Tibial artery (tissue), 4 donors: ENCODE data around the gene EPHB1.

Source experiments
- DNase-seq, 2 donors: peaks; one replicate each; pipeline ENCODE4 v3.0.0-alpha.2; 2019
- H3K27ac ChIP-seq, 2 donors: fragments of 200-600 bp; sonication (generic) in 1 of 2; 1 replicate in 1 of 2; 2 replicates in 1 of 2; pipeline ENCODE4 v1.5.1; 2018 to 2019; ENCODE audit warnings: mild to moderate bottlenecking in 1 of 2
- H3K27me3 ChIP-seq, 2 donors: fragments of 200-600 bp; sonication (generic) in 1 of 2; one replicate each; pipeline versions ENCODE4 v1.5.1 to v1.6.0; 2016 to 2019
- H3K36me3 ChIP-seq, 3 donors: fragments of 200-600 bp; sonication (generic) in 2 of 3; one replicate each; pipeline ENCODE4 v1.5.1; 2016 to 2019; ENCODE audit warnings: mild to moderate bottlenecking in 2 of 3
- H3K4me1 ChIP-seq, 4 donors: fragments of 200-600 bp; sonication (generic) in 2 of 4; 1 replicate in 3 of 4; 2 replicates in 1 of 4; pipeline ENCODE4 v1.5.1; 2016 to 2019
- H3K4me3 ChIP-seq, 2 donors: fragments of 200-600 bp; sonication (generic) in 1 of 2; 1 replicate in 1 of 2; 2 replicates in 1 of 2; pipeline ENCODE4 v1.5.1; 2018 to 2019; ENCODE audit warnings: mild to moderate bottlenecking in 2 of 2
- H3K9me3 ChIP-seq, 3 donors: fragments of 200-600 bp; sonication (generic) in 1 of 3; one replicate each; pipeline ENCODE4 v1.5.1; 2016 to 2019
- CTCF ChIP-seq, 2 experiments: fragments of 200-600 bp in 1 of 2; fragments of 450-650 bp in 1 of 2; IDR thresholded peaks; one replicate each; pipeline ENCODE4 v1.5.1; 2017 to 2019; ENCODE audit warnings: antibody characterized with exemption in 2 of 2, mild to moderate bottlenecking in 1 of 2, moderate library complexity in 1 of 2
- intact Hi-C: fragments of 100-400 bp; cut with DNase I; formaldehyde crosslinking; loops from one replicate; pipeline ENCODE4 v1.15.0; 2023; ENCODE audit warnings: low total_unique reads

EPHB1 gene

DNA sequence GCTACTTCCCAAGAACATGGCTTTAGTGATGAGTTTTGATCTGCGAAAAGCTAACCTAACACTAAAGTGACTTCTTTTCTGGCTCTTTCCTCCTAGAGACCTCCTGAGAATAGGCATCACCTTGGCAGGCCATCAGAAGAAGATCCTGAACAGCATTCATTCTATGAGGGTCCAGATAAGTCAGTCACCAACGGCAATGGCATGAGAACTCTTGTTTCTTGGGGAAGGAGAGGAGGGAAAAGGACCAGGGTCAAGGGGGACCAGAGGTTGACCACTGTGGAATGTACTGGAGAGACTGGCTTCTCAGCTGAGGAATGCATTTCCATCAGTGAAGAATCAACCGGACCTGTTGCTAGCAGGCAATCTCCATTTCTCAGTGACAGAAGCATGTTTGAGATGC, 463.9 kb downstream of the EPHB1 start:
- H3K4me3 ChIP-seq = no peak overlapping the region
- no peaks in the 10 kb centered on the region for H3K9me3 ChIP-seq
- intact Hi-C loops = no loop called here
- no peak for TF ChIP-seq CTCF (IDR thresholded peaks at IDR 0.05)
- no peak overlapping the region for H3K27ac ChIP-seq
- no peaks in the 10 kb centered on the region for H3K4me1 ChIP-seq
- H3K36me3 ChIP-seq = peaks cover 0 to 5% (median 0%) of the 10 kb centered on the region in 3 donors
- DNase-seq = no peak
- no peaks in the 10 kb centered on the region for H3K27me3 ChIP-seq

DNA sequence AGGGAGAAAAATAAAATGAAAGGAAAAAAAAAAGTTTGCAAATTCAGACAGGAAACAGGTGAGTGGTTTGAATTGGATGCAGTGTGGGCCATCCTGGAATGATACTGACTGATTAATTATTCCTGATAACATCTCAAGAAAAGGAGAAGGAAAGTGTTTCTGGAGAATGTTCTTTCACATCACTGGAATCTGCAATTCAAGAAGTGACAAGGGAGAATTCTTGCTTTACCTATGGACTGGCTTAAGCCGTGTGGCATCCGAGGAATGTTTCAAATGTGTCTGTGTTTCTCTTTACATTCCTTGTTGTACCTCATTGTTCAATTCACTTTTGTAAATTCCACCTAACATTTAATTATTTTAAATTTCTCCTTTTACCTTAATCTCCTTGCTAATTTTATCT, 465.0 kb downstream of the EPHB1 start:
- Histone ChIP-seq H3K9me3 (no peaks in the 10 kb centered on the region), H3K4me3 (no peak overlapping the region), H3K27ac (no peak overlapping the region), H3K4me1 (no peaks in the 10 kb centered on the region), H3K27me3 (no peaks in the 10 kb centered on the region), H3K36me3 (peaks cover 0 to 5% (median 0%) of the 10 kb centered on the region in 3 donors)
- intact Hi-C loops = no loop called here
- no peak for DNase-seq
- no peak for TF ChIP-seq CTCF (IDR thresholded peaks at IDR 0.05)

DNA sequence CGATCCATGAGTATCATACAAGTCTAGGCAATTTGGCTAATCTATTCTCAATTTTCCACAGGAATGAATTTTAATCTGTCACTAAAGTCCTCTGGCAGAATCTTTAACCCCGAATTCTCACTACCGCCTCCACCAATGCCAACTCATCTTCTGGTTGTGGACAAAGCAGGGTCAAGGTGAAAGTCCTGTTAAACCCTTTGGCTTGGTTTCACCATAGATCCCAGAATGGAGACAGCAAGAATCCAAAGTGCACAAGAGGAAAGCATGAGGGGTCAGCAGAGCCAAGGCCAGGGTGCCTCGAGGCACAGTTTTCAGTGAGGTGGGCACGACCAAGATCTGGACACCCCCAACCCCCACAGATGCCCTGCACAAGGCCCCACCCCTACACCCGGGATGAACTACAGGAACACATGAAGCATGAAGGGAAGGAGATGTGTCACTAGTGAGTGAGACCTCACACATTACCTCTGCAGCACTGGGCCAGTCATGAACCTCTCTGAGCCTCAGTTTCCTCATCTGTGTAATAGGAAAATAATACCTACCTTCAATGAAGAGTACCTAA, 466.2 kb downstream of the EPHB1 start:
- DNase-seq = no peak
- intact Hi-C loops = no loop called here
- no peaks in the 10 kb centered on the region for H3K27me3 ChIP-seq
- peaks cover 0 to 5% (median 0%) of the 10 kb centered on the region in 3 donors for H3K36me3 ChIP-seq
- H3K9me3 ChIP-seq = no peaks in the 10 kb centered on the region
- no peak overlapping the region for H3K4me3 ChIP-seq
- no peak overlapping the region for H3K27ac ChIP-seq
- TF ChIP-seq CTCF (IDR thresholded peaks at IDR 0.05) = no peak
- no peaks in the 10 kb centered on the region for H3K4me1 ChIP-seq

GRCh38 chr3:135261916-135262315, 466.9 kb downstream of the EPHB1 start:
- DNase-seq = no peak
- no peaks in the 10 kb centered on the region for H3K9me3 ChIP-seq
- intact Hi-C loops = no loop called here
- H3K27me3 ChIP-seq = no peaks in the 10 kb centered on the region
- TF ChIP-seq CTCF (IDR thresholded peaks at IDR 0.05) = no peak
- H3K4me1 ChIP-seq = no peaks in the 10 kb centered on the region
- H3K27ac ChIP-seq = no peak overlapping the region
- no peak overlapping the region for H3K4me3 ChIP-seq
- peaks cover 0 to 5% (median 0%) of the 10 kb centered on the region in 3 donors for H3K36me3 ChIP-seq

DNA sequence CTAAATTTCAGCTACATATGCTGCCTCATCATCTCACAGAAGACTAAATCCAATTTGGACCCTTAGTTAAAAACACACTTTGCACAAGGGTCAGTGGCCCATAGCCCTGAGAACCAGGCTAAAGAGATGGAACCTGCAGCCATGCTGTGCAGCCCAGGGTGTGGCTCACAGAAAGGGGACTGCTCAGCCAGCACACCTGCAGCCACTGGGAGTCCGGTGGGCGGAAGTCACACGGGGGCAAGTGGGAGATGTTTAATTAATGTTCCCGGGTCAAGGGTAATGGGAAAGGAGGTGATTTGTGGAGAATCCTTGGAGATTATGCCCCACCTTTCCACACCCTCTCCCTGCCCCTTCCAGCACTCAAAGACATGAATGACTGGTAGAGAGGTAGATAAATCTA, 467.4 kb downstream of the EPHB1 start:
- no peak for TF ChIP-seq CTCF (IDR thresholded peaks at IDR 0.05)
- no peak overlapping the region for H3K27ac ChIP-seq
- H3K27me3 ChIP-seq = no peaks in the 10 kb centered on the region
- DNase-seq = no peak
- no peaks in the 10 kb centered on the region for H3K9me3 ChIP-seq
- no peaks in the 10 kb centered on the region for H3K4me1 ChIP-seq
- intact Hi-C loops = no loop called here
- H3K4me3 ChIP-seq = no peak overlapping the region
- H3K36me3 ChIP-seq = peaks cover 0 to 5% (median 0%) of the 10 kb centered on the region in 3 donors

DNA sequence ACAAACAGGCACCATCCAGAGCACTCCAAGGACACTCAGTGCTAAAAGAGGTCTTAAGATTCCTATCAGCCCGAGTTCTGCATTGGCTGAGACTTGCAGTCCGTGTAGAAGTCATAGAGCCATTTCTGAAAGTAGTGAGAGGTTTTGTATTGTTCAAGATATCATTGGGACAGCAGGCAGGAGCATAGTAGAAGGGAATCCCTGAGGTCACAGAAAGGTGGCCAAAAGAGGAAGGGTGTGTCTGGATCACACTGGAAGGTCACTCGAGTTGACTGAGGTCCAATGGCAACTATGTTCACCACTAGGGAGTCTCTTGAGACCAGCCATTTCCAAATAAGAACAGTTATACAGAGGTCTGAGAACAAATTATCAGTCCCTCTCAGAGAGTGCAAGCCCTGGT, 468.3 kb downstream of the EPHB1 start:
- Histone ChIP-seq H3K4me3 (no peak overlapping the region), H3K9me3 (no peaks in the 10 kb centered on the region), H3K27me3 (no peaks in the 10 kb centered on the region), H3K27ac (no peak overlapping the region), H3K4me1 (no peaks in the 10 kb centered on the region), H3K36me3 (peaks cover 0 to 5% (median 0%) of the 10 kb centered on the region in 3 donors)
- intact Hi-C loops = no loop called here
- no peak for DNase-seq
- TF ChIP-seq CTCF (IDR thresholded peaks at IDR 0.05) = no peak
